Right forelimb (tissue), 1 donor: ENCODE results near the gene WNK2.

Source experiments
- DNase-seq: peaks from one replicate; pipeline ENCODE4 v3.0.0-alpha.2; 2018

The WNK2 gene

GRCh38 chr9:93258419-93258817, 74.5 kb downstream of the WNK2 start:
- DNase-seq = no peak

DNA sequence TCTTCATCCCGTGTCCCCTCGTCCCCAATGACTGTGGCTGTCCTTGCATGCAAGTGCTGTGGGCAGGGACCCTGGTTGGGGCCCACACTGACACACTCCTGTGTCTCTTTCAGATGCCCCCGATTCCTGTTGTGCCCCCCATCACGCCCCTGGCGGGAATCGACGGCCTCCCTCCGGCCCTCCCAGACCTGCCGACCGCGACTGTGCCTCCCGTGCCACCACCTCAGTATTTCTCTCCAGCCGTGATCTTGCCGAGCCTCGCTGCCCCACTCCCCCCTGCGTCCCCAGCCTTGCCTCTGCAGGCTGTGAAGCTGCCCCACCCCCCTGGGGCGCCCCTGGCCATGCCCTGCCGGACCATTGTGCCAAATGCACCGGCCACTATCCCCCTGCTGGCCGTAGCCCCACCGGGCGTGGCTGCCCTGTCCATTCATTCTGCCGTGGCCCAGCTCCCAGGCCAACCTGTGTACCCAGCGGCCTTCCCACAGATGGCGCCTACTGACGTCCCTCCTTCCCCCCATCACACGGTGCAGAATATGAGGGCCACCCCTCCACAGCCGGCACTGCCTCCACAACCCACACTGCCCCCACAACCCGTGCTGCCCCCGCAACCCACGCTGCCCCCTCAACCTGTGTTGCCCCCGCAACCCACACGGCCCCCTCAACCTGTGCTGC, 75.0 kb downstream of the WNK2 start:
- DNase-seq = no peak

DNA sequence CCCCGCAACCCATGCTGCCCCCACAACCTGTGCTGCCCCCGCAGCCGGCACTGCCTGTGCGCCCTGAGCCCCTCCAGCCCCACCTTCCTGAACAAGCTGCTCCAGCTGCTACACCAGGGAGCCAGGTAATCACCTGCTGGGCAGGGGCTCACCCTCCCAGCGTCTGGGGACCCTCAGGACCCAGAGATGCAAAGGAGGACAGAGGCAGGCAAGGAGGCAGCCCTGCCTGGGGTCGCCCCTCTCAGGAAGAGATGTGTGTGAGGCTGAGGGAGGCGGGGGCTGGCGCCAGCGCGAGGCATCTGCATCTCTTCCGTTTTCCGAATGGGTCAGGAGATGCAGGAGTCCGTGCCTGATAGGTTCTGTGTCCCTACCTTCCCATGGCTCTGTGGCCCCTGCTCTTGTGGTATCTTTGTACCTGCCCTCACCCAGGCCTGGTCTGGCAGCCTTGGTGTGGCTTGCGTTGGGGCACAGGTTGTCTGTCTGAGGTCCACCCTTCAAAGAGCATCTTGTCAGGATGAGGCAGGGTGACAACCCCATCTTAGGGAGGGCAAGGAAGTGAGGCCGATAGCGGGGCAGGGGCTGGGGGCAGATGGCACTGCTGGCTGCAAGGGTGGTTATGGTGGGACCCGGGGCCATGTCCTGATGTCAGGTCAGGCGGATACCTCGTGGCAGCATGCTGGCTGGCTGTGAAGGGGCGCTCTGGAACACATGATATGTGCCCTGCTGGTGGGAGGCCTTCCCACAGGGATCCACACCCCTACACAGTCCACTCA, 75.7 kb downstream of the WNK2 start:
- DNase-seq = no peak

GRCh38 chr9:93260263-93261066, 76.5 kb downstream of the WNK2 start:
- DNase-seq = no peak

DNA sequence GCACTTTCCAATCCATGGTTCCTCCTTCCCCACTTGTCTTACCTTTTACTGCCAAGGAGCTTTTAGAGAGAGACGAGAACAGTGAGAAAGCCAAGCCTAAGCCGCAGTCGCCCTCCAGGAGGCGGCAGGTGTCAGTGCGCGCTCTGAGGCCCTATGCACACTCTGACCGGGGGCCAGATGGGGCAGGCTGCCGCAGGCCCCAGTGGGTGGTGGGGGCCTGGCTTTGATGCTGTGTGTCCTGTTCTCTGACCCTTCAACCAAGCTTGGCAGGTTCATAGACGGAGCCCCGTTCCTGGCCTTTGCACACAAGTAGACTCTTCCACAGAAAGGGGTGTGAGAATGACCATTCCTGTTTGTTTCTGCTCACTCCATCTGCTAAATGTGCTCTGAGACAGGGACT, 77.3 kb downstream of the WNK2 start:
- no peak for DNase-seq

DNA sequence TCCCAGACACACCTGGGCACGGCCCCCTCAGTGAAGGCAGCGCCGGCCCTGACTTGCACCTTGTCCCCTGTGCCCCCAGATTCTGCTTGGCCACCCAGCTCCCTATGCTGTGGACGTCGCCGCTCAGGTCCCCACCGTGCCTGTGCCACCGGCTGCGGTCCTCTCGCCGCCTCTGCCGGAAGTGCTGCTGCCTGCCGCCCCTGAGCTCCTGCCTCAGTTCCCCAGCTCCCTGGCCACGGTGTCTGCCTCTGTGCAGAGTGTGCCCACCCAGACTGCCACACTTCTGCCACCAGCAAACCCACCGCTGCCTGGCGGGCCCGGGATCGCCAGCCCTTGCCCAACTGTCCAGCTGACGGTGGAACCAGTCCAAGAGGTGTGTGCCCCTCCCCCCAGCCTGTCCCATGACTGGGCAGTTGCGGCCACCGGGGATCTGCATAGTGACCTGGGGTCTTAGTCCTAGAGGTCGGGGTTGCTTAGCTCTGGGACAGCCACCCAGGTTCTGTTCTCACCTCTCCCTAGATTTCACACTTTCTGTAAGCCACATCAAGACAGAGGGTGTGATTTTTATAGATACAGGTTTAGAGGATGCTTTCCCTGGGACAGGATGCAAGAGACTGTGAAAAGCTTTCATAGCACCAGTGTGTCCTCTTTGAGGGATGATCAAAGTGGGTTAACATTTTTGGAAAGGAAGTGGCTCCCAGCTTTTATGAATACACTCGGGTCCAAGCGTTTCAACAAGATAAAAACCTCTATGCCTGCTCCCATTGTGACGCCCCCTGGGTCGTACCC, 78.0 kb downstream of the WNK2 start:
- DNase-seq = no peak

GRCh38 chr9:93262537-93263310, 78.8 kb downstream of the WNK2 start:
- no peak for DNase-seq

GRCh38 chr9:93263334-93264229, 79.6 kb downstream of the WNK2 start:
- DNase-seq = no peak

GRCh38 chr9:93264338-93265125, 80.6 kb downstream of the WNK2 start:
- no peak for DNase-seq

- DNase-seq = no peak
These were observed 81.5 kb downstream of the WNK2 start for GRCh38 chr9:93265301-93265971.

- DNase-seq = no peak
These were observed 82.0 kb downstream of the WNK2 start for GRCh38 chr9:93265972-93266371.

DNA sequence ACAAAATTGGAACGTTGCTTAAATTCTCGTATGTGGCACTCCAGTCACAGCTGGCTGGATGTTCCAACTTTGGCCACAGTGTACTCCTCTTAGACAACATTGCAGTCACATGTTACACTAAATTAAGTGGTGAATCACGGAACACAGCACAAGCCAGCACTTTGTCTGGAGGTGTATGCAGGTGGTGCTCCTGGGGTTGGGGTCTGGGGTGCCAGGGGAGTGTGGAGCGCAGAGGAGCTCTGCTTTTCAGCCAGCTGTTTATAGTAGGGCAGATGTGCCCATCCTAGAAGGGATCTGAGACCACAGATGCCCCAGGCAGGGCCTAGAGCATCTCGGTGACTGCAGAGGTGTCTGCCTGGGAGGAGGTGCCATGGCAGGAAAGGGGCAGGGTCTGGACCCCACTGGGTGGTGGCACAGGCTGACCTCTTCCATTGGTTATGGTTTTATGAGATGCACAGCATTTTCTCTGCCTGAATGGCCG, 82.6 kb downstream of the WNK2 start:
- DNase-seq = no peak

DNA sequence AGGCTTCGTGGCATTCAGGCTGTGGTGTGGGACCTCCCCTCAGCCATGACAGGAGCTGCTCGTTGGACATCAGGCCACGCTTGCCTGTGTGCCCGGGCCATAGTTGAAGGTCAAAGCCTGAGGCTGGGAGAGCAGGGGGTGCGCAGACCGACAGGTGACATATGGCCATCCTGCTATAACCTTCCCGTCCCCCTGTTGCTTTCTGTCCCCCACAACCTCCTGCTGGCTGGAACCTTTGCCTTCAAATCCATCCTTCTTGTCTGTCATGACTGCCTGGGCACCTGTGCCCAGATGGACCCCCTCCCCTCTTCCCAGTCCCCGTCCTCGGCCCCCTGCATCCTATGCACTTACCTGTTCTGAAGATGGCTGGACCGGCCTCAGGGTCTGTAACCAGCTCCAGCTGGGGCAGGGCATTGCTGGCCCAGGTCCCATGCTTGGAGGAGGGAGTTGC, 83.2 kb downstream of the WNK2 start:
- no peak for DNase-seq

- no peak for DNase-seq
These were observed 84.0 kb downstream of the WNK2 start for GRCh38 chr9:93267681-93268505.

GRCh38 chr9:93268551-93269314, 84.8 kb downstream of the WNK2 start:
- no peak for DNase-seq

DNA sequence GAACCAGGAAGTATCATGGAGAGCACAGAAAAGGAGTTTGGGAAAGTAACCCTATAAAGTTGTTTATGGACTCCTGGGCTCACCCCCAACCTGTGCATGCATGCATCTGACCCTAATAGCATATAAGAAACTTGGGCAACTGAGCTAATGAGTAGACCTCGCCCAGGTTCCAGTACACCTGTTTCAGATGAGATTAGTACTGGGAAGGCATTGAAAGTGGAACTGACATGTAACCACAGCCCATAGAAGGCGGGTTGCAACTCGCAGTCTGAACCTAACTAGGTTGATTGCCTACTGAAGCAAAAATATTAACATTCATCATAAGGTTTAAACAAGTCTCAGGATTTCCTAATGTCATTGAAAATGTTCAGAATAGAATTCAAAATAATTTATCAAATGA, 87.0 kb downstream of the WNK2 start:
- DNase-seq = no peak

DNA sequence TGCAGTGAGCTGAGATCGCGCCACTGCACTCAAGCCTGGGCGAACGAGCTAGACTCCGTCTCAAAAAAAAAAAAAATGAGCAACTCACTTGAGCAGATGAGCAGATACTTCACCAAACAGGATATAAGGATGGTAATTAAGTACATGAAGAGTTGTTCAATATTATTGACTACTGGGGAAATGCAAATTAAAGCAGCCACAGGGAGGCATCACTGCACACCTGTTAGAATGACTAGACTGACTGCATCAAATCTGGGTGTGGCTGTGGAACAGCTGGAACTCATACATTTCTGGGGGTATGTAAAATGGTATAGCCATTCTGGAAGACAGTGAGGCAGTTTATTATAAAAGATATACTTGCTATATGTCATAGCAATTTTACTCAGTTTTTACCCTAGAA, 93.0 kb downstream of the WNK2 start:
- no peak for DNase-seq

DNA sequence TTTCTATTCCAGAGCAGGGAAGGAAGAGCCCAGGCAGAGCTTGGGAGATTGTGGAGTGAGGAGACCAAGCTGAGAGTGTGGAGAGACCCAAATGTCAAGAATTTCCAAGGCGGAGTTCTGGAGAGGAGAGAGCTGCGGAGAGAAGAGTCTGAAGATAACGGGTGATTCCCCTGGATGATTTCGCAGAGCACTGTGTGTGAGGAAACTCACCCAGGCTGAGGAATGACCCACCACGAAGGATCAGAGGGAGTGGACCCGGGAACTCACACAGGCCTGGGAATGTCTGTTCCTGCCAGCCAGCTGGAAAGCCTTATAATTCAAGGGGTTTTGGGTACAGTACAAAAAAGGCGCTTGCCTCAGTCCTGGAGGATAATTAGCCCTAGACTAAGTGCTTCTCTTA, 94.2 kb downstream of the WNK2 start:
- no peak for DNase-seq
